Left forelimb (tissue), 1 donor: Measurements from ENCODE around the gene RAB27B.
"Not testable (repeated sequence)": the region's sequence is repeated elsewhere in the genome, so short reads cannot be mapped to it uniquely, and the experiment has no call there.

Experiments
- DNase-seq: peaks from one replicate; pipeline ENCODE4 v3.0.0-alpha.2; 2018; ENCODE audit warnings: low spot score

RAB27B gene

GRCh38 chr18:54828281-54828881, at the start of gene RAB27B:
Gene RAB27B (plus strand): TSS chr18:54828477. CDS start chr18:54877586, 49,109 bp downstream.
- peak; percentile 77 for DNase-seq

GRCh38 chr18:54780285-54780861, 47.9 kb upstream of the RAB27B start:
- no peak for DNase-seq

- no peak for DNase-seq
Measured at GRCh38 chr18:54780970-54781369, 47.3 kb upstream of the RAB27B start.

- no peak for DNase-seq
Measured at GRCh38 chr18:54783139-54783538, 45.1 kb upstream of the RAB27B start.

GRCh38 chr18:54786206-54786605, 42.1 kb upstream of the RAB27B start:
- DNase-seq, result no peak

- no peak for DNase-seq
Measured at GRCh38 chr18:54787121-54787520, 41.2 kb upstream of the RAB27B start.

GRCh38 chr18:54787616-54788015, 40.7 kb upstream of the RAB27B start:
- DNase-seq, result no peak

- no peak for DNase-seq
Measured at GRCh38 chr18:54790109-54790508, 38.2 kb upstream of the RAB27B start.

- DNase-seq, result no peak
Measured at GRCh38 chr18:54791657-54792056, 36.6 kb upstream of the RAB27B start.

GRCh38 chr18:54792079-54792478, 36.2 kb upstream of the RAB27B start:
- DNase-seq, result no peak

GRCh38 chr18:54794823-54795222, 33.5 kb upstream of the RAB27B start:
- DNase-seq, result no peak

- DNase-seq, result no peak
Measured at GRCh38 chr18:54798186-54798585, 30.1 kb upstream of the RAB27B start.

- DNase-seq, result no peak
Measured at GRCh38 chr18:54801374-54801773, 26.9 kb upstream of the RAB27B start.

- DNase-seq, result no peak
Measured at GRCh38 chr18:54802178-54802577, 26.1 kb upstream of the RAB27B start.

- DNase-seq, result no peak
Measured at GRCh38 chr18:54802686-54803395, 25.4 kb upstream of the RAB27B start.

- DNase-seq, result no peak
Measured at GRCh38 chr18:54805571-54806334, 22.5 kb upstream of the RAB27B start.

GRCh38 chr18:54806526-54806925, 21.8 kb upstream of the RAB27B start:
- no peak for DNase-seq

- no peak for DNase-seq
Measured at GRCh38 chr18:54807303-54807702, 21.0 kb upstream of the RAB27B start.

- not testable (repeated sequence) for DNase-seq
Measured at GRCh38 chr18:54810662-54811061, 17.6 kb upstream of the RAB27B start.

GRCh38 chr18:54812885-54813284, 15.4 kb upstream of the RAB27B start:
- no peak for DNase-seq

GRCh38 chr18:54813305-54813704, 15.0 kb upstream of the RAB27B start:
- DNase-seq, result no peak

- no peak for DNase-seq
Measured at GRCh38 chr18:54813977-54814565, 14.2 kb upstream of the RAB27B start.
